Muscle of leg (tissue), 11 donors: ENCODE results near the gene SLC7A4. TPM values are rescaled to one million over a fixed set of nuclear protein-coding genes. Genes with fewer than 3 reads are reported as not detected.

Experiments
- DNase-seq: peaks from one replicate; pipeline ENCODE4 v3.0.0; 2013
- H3K27ac ChIP-seq: one replicate; pipeline ENCODE4 v1.5.1; 2013; ENCODE audit warnings: mild to moderate bottlenecking, low read length, control low read depth
- H3K27me3 ChIP-seq: one replicate; pipeline ENCODE4 v1.6.1; 2013; ENCODE audit warnings: low read length; ENCODE audit not compliant: control insufficient read depth, insufficient read depth
- H3K36me3 ChIP-seq: one replicate; pipeline ENCODE4 v1.6.1; 2013; ENCODE audit warnings: low read length; ENCODE audit not compliant: control insufficient read depth, insufficient read depth
- H3K4me1 ChIP-seq: one replicate; pipeline ENCODE4 v1.6.1; 2013; ENCODE audit warnings: low read length; ENCODE audit not compliant: control insufficient read depth, insufficient read depth
- H3K4me3 ChIP-seq: one replicate; pipeline ENCODE4 v1.5.1; 2013; ENCODE audit warnings: low read length, control low read depth
- H3K9me3 ChIP-seq: replicated peaks from 2 replicates; pipeline ENCODE4 v1.6.1; 2013; ENCODE audit warnings: low read depth, low read length; ENCODE audit not compliant: control insufficient read depth
- WGBS: methylation state at CpG from one replicate; pipeline ENCODE4 v1.1.5; 2013; ENCODE audit warnings: missing lambda C conversion rate; ENCODE audit not compliant: insufficient coverage; 5-methylcytosine and 5-hydroxymethylcytosine counted together
- polyA plus RNA-seq, 8 donors: library from polyadenylated mRNA; unstranded; fragments of 120-200 nt; gene quantifications; one replicate each; pipeline versions ENCODE4 v1.2.1 to v1.2.3, GENCODE V29; 2013; ENCODE audit warnings: inconsistent platforms in 1 of 8, low replicate concordance in 1 of 8; ENCODE audit not compliant: insufficient read length in 8 of 8, insufficient read depth in 1 of 8
- total RNA-seq: library from RNA; stranded (reverse); fragments of 120-200 nt; gene quantifications from one replicate; pipeline ENCODE4 v1.2.4, GENCODE V29; 2013

Gene SLC7A4
- total and polyA plus RNA-seq, 9 donors = 0.13 to 2.5 (median 0.89) TPM

- Histone ChIP-seq H3K9me3 (no peaks in the 10 kb centered on the region), H3K4me1 (peaks cover 50% of the 10 kb centered on the region), H3K4me3 (no peak overlapping the region), H3K36me3 (peaks cover 14% of the 10 kb centered on the region), H3K27ac (no peak overlapping the region), H3K27me3 (peaks cover 21% of the 10 kb centered on the region)
- WGBS = 87% methylated on average over 12 of the region's 13 CpGs
- no peak for DNase-seq
These were observed 3.8 kb downstream of the SLC7A4 start for GRCh38 chr22:21028277-21029251.

DNA sequence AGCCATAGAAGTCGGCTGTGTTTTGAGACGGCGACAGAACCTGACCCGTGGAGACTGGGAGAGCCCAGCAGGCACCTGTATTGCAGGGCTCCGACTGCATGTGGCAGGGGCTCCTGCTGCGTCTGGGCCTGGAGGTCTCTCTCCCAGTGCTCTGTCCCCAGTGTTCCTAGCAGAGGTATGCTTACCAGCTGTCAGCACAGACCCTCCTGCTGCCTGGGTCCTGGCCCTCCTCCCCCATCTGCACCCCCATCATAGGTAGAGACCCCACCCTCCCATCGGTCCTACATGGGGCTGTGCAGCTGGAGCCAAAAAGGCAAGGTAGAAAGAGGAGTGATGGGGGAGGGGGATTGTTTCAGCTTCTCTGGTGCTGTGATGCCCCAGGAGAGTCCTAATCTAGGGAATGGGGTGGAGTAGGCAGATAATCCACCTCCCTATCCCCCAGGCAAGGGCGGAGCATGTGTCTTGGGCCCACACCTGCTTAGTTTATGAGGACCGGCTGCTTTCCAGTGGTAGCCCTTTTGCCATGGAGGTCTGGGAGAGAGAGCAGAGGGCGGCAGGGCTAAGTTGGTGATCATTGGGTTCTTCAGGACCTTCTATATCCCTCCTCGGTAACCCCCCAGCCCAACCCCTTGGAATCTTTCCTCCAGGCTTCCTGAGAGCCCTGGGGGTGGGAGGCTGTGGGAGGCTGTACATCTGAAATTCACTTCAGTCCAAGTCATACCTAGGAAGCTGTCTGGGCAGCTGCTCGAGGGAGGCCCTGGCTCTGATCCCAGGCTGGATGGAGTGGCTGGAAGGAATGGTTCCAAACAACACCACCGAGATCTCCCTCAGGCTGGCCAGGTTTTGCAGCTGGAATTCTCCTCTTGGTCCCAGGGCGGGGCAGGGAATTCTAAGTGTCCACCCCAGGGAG lies 5.3 kb downstream of the SLC7A4 start:
- peaks cover 8% of the 10 kb centered on the region for H3K27me3 ChIP-seq
- H3K36me3 ChIP-seq = peaks cover 17% of the 10 kb centered on the region
- H3K4me1 ChIP-seq = peaks cover 43% of the 10 kb centered on the region
- H3K27ac ChIP-seq = no peak overlapping the region
- no peaks in the 10 kb centered on the region for H3K9me3 ChIP-seq
- DNase-seq = peak; percentile 71
- H3K4me3 ChIP-seq = no peak overlapping the region
- 54% methylated on average over 9 of the region's 14 CpGs for WGBS

DNA sequence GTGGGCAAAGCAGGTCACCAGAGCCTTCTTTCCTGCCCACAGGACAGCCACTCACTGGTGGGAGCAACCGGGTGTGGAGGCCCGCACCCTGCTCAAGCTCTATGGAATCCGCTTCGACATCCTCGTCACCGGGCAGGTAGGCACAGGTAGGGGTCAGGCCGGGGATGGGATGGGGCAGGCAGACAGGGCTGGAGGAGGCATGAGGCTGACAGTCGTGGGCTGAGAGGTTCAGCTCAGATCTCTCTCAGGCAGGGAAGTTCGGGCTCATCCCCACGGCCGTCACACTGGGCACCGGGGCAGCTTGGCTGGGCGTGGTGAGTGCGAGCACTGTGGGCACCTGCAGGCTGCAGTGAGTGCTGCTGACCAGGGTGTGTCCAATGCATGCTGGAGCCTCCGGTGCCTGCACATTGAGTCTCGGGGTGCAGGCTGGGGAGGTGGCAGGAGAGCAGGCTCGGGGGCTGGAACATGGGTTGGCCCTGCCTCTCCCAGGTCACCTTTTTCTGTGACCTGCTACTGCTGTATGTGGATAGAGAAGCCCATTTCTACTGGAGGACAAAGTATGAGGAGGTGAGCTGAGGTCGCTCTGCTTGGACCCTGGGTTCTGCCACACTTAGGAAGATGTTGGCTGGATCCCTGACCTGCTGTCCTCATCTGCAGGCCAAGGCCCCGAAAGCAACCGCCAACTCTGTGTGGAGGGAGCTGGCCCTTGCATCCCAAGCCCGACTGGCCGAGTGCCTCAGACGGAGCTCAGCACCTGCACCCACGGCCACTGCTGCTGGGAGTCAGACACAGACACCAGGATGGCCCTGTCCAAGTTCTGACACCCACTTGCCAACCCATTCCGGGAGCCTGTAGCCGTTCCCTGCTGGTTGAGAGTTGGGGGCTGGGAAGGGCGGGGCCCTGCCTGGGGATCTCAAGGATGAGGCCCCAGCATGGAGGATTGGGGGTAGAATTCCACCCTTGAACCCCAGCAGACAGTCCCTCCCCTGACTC lies 6.3 kb downstream of the SLC7A4 start:
- H3K27ac ChIP-seq = no peak overlapping the region
- DNase-seq = no peak
- peaks cover 35% of the 10 kb centered on the region for H3K4me1 ChIP-seq
- no peak overlapping the region for H3K4me3 ChIP-seq
- 84% methylated on average over 17 of the region's 27 CpGs for WGBS
- H3K36me3 ChIP-seq = peaks cover 17% of the 10 kb centered on the region
- H3K9me3 ChIP-seq = no peaks in the 10 kb centered on the region
- H3K27me3 ChIP-seq = no peaks in the 10 kb centered on the region

DNA sequence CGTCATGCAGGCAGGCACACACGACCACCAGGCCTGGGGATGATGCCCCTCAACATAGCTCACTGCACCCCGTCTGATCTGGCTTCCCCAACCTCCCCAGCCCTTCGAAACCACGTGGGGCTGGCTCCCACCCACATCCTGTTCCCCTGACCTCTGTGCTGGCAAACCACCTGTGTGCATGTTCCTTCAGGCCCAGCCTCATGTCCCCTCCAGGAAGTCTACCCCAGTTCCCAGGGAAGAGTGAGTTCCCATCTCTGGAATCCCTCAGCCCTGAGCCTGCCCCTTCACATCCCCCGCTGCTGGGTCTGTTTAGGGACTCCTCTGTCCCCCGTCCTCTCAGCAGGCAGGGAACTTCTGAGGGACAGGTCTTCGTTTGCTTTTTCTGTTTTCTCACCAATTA lies 7.1 kb downstream of the SLC7A4 start:
- Histone ChIP-seq H3K9me3 (no peaks in the 10 kb centered on the region), H3K4me3 (no peak overlapping the region), H3K27me3 (no peaks in the 10 kb centered on the region), H3K27ac (no peak overlapping the region), H3K36me3 (peaks cover 17% of the 10 kb centered on the region), H3K4me1 (peaks cover 35% of the 10 kb centered on the region)
- DNase-seq = no peak
- WGBS = 54% methylated on average over 5 of the region's 8 CpGs

DNA sequence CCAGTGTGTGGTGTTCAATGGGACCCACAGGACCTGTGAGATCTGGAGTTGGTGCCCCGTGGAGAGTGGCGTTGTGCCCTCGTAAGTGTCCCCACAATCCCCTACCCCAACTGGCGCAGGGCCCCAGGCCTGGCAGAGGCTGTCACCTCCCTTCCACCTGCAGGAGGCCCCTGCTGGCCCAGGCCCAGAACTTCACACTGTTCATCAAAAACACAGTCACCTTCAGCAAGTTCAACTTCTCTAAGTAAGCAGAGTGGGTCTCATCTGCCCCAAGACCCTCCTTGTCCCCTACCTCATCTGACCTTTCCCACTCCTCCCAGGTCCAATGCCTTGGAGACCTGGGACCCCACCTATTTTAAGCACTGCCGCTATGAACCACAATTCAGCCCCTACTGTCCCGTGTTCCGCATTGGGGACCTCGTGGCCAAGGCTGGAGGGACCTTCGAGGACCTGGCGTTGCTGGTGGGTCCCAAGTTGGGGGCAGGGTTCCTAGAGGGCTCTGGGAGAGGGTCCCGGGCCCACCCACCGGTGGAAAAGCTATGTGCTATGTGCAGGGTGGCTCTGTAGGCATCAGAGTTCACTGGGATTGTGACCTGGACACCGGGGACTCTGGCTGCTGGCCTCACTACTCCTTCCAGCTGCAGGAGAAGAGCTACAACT lies 9.3 kb downstream of the SLC7A4 start:
- WGBS = 77% methylated on average over 11 of the region's 13 CpGs
- Histone ChIP-seq H3K4me1 (peaks cover 24% of the 10 kb centered on the region), H3K36me3 (peaks cover 12% of the 10 kb centered on the region), H3K27ac (no peak overlapping the region), H3K27me3 (no peaks in the 10 kb centered on the region), H3K4me3 (no peak overlapping the region), H3K9me3 (no peaks in the 10 kb centered on the region)
- DNase-seq = no peak

GRCh38 chr22:21022507-21022906 lies 9.9 kb downstream of the SLC7A4 start:
- Histone ChIP-seq H3K9me3 (no peaks in the 10 kb centered on the region), H3K4me1 (peaks cover 18% of the 10 kb centered on the region), H3K27ac (no peak overlapping the region), H3K27me3 (no peaks in the 10 kb centered on the region), H3K4me3 (no peak overlapping the region), H3K36me3 (peaks cover 12% of the 10 kb centered on the region)
- 40% methylated on average over 1 of the region's 10 CpGs for WGBS
- DNase-seq = no peak

DNA sequence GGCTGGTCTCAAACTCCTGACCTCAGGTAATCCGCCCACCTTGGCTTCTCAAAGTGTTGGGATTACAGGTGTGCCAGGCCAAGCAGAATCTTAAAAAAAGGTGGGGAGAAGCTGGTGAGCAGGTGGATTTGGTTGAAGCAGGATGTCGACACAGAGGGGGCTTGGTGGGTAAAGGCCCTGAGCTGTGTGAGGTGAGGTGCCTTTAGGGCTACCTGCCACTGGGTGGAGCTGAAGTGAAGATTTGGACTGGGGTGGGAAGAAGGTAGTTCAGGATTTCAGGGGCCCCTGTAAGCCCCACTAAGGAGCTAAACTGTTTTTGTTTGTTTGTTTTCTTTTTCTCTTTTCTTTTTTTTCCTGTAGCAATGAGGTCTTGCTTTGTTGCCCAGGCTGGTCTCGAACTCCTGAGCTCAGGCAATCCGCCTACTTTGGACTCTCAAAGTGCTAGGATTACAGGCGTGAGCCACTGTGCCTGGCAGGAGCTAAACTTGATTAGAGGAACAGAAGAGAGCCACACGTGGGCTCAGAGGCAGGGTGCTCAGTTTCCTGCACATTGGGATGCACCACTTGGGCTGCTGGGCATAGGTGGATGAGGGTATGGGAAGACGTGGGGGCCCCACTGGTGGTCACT lies 11.4 kb downstream of the SLC7A4 start:
- no peak for DNase-seq

DNA sequence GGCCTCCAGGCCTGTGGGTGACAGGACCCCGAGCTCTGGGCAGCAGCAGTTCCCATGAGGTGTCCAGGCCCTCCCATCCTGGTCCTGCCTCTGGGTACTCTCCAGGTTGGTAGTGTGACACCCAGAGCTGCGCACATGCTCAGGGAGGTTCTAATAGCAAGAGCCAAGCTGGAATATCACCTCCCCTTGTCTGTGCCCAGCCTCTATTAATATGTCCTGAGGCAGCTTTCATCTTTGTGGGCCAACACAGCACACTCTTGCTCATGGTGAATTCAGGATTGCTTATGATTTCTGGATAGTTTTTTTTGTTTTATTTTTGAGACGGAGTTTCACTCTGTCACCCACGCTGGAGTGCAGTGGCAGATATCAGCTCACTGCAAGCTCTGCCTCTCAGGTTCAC lies 14.0 kb downstream of the SLC7A4 start:
- H3K27me3 ChIP-seq = no peaks in the 10 kb centered on the region
- no peak overlapping the region for H3K4me3 ChIP-seq
- no peak overlapping the region for H3K27ac ChIP-seq
- peaks cover 10% of the 10 kb centered on the region for H3K36me3 ChIP-seq
- no peaks in the 10 kb centered on the region for H3K9me3 ChIP-seq
- no peak for DNase-seq
- 82% methylated on average over 2 of the region's 4 CpGs for WGBS
- H3K4me1 ChIP-seq = peaks cover 34% of the 10 kb centered on the region

More for the DNA sequence above, 11.4 kb downstream of the SLC7A4 start:
- Histone ChIP-seq H3K27ac (no peak overlapping the region), H3K4me3 (no peak overlapping the region), H3K4me1 (peaks cover 10% of the 10 kb centered on the region), H3K36me3 (peaks cover 14% of the 10 kb centered on the region), H3K27me3 (no peaks in the 10 kb centered on the region), H3K9me3 (no peaks in the 10 kb centered on the region)
- 59% methylated on average over 7 of the region's 7 CpGs for WGBS
